ENCODE data around the gene HIPK2.

HIPK2 gene

DNA sequence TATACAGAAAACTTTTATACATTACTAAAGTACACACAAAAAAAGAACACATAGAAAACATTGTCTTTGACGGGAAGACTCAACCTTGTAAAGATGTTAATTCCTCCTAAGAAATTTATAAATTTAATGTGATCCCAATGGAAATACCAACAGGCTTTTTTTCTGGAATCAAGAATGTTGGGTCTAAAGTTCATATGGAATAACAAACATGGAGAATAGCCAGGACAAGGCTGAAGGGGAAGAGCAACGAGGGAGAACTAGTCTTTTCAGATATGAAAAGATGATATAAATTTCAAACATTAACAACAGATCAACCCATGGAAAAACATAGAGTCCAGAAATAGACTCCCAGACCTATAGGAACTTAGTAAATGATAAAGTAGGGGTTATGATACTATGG is 19.8 kb downstream of the HIPK2 start:
- ChIA-PET CTCF (no interaction called here), POLR2A (ENCODE audit: low non-redundant PET) (no interaction called here)
- TF ChIP-seq, protein P1, sequence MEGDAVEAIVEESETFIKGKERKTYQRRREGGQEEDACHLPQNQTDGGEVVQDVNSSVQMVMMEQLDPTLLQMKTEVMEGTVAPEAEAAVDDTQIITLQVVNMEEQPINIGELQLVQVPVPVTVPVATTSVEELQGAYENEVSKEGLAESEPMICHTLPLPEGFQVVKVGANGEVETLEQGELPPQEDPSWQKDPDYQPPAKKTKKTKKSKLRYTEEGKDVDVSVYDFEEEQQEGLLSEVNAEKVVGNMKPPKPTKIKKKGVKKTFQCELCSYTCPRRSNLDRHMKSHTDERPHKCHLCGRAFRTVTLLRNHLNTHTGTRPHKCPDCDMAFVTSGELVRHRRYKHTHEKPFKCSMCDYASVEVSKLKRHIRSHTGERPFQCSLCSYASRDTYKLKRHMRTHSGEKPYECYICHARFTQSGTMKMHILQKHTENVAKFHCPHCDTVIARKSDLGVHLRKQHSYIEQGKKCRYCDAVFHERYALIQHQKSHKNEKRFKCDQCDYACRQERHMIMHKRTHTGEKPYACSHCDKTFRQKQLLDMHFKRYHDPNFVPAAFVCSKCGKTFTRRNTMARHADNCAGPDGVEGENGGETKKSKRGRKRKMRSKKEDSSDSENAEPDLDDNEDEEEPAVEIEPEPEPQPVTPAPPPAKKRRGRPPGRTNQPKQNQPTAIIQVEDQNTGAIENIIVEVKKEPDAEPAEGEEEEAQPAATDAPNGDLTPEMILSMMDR (conservative IDR thresholded peaks at IDR 0.05; ENCODE audit: low read depth) = no peak
- no peak for DNase-seq (ENCODE audit: low spot score)
- H3K27ac ChIP-seq = no peak overlapping the region

- CTCF ChIA-PET = no interaction called here
- peak overlapping the region; percentile 10 for H3K27ac ChIP-seq
- POLR2A ChIA-PET (ENCODE audit: low non-redundant PET) = no interaction called here
- DNase-seq (ENCODE audit: low spot score) = no peak
- TF ChIP-seq, protein P1 (conservative IDR thresholded peaks at IDR 0.05; ENCODE audit: low read depth) = no peak
These were observed 24.1 kb downstream of the HIPK2 start for GRCh38 chr7:139753693-139754111.

GRCh38 chr7:139753081-139753692 is 24.6 kb downstream of the HIPK2 start:
- POLR2A ChIA-PET (ENCODE audit: low non-redundant PET) = no interaction called here
- no peak for DNase-seq (ENCODE audit: low spot score)
- TF ChIP-seq, protein P1 (conservative IDR thresholded peaks at IDR 0.05; ENCODE audit: low read depth) = no peak
- CTCF ChIA-PET = interaction anchor here (0.6 kb wide), 1 partner anchor 79 kb away, joined by 3 read pairs; no protein-coding TSS in a partner anchor
- H3K27ac ChIP-seq = peak overlapping the region; percentile 10

DNA sequence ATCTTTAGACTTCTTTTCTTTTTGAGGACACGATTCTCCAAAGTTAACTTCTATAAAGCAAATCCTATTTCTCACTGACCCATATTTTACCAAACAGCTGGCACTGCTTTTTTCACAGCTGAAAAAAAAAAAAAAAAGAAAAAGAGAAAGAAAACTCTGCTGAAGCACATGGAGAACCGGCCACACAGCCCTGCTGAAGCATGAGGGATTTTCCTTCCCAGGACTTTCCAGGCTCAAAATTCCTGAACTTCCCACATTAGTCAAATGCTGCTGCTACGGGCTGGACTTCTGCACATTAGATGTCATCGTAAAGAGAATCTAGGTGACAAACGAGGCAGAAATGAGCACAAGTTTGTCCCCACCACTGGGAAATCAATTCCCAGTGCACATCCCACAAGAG is 25.2 kb downstream of the HIPK2 start:
- POLR2A ChIA-PET (ENCODE audit: low non-redundant PET) = no interaction called here
- no peak for DNase-seq (ENCODE audit: low spot score)
- TF ChIP-seq, protein P1 (conservative IDR thresholded peaks at IDR 0.05; ENCODE audit: low read depth) = no peak
- peak overlapping the region; percentile 10; the same call in 1 of the 2 replicates for H3K27ac ChIP-seq
- CTCF ChIA-PET = interaction anchor here (0.6 kb wide), 1 partner anchor 79 kb away, joined by 3 read pairs; no protein-coding TSS in a partner anchor

DNA sequence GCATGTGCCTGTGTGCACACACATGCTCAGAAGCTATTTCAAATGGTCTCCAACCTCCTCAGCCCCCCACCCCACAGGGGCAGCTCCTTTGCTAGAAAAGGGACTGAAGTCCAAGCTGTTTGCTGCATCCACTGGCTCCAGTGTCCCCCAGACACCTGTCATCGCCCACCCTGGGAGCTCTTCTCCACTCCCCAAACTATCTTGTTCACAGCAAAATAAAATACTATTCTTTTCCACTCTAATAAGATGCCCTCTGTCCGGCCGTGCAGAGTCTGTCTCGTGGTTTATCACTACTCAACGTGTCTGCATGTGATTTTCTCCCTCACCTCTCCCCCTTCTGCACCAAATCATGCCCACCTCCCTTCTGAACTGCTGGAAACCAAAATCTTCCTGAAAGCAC is 25.6 kb downstream of the HIPK2 start:
- no peak overlapping the region for H3K27ac ChIP-seq
- ChIA-PET CTCF (interaction anchor here (0.5 kb wide), 1 partner anchor 20 kb away, joined by 4 read pairs; no protein-coding TSS in a partner anchor), POLR2A (ENCODE audit: low non-redundant PET) (no interaction called here)
- TF ChIP-seq, protein P1 (conservative IDR thresholded peaks at IDR 0.05; ENCODE audit: low read depth) = no peak
- no peak for DNase-seq (ENCODE audit: low spot score)

DNA sequence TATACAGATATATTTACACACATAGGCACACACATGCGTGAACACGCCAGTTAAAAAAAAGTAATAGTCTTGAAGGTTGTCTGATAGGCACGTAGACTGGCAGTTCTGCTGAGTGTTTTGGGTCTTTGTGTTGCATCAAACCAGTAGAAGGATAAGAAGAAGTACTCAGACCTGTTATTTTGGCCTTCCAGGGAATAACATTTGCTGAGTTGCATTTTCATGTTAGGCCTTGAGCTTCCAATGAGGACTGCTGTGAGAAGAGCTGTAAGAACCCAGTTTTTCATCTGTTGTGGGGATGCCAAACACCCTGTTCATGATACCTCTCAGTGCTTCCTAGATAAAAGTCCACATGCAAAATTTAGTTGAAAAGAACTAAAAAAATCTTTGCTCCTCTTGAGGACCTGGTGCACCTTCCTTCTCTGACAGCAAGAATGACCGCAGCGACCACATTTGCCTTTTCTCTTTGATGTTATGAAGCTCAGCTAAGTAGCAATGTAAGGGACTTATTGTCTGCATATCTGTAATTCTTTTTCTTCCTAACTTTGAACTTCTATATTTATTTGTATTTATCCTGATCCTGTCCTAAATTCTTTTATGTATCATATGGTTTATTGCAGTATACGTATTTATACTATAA is 27.2 kb downstream of the HIPK2 start:
- ChIA-PET CTCF (interaction anchor here (0.7 kb wide), 1 partner anchor 726 kb away, joined by 5 read pairs; no protein-coding TSS in a partner anchor), POLR2A (ENCODE audit: low non-redundant PET) (no interaction called here)
- TF ChIP-seq, protein P1 (conservative IDR thresholded peaks at IDR 0.05; ENCODE audit: low read depth) = no peak
- no peak overlapping the region for H3K27ac ChIP-seq
- DNase-seq (ENCODE audit: low spot score) = no peak
